Panc1 (cell line): ENCODE measurements around the gene CAVIN2. TPM values are rescaled to one million over a fixed set of nuclear protein-coding genes. Genes with fewer than 3 reads are reported as not detected.

ENCODE experiments used
- ATAC-seq: fragments of 200-7000 bp; cut with Tn5 transposase; 2 replicates; pipeline ENCODE4 v1.9.1; 2020; ENCODE audit warnings: mild to moderate bottlenecking, moderate library complexity
- BruUV-seq: library from RNA; stranded (reverse); fragments of 400-500 nt; replicated peaks from 2 replicates; lab custom pipeline; 2021; lab: Mats Ljungman, UMichigan
- CTCF ChIA-PET: fragments of 300-600 bp; sonication (Branson Sonifier 250); formaldehyde crosslinking; loops from one replicate; lab custom pipeline; 2022; ENCODE audit warnings: antibody characterized with exemption; lab: Charles Lee
- POLR2A ChIA-PET: fragments of 300-600 bp; sonication (Branson Sonifier 250); formaldehyde crosslinking; loops from one replicate; lab custom pipeline; 2022; ENCODE audit warnings: antibody characterized with exemption; lab: Charles Lee
- DNase-seq: peaks from one replicate; pipeline ENCODE4 v3.0.0-alpha.2; 2010; ENCODE audit warnings: low read depth, low spot score
- H3K27ac ChIP-seq: 2 replicates; pipeline ENCODE4 v1.5.1; 2011; ENCODE audit warnings: mild to moderate bottlenecking, low read length, inconsistent platforms
- H3K27me3 ChIP-seq: fragments of 200-500 bp; sonication (Bioruptor generic); 2 replicates; pipeline ENCODE4 v1.6.0; 2014; ENCODE audit warnings: low read length, inconsistent platforms; ENCODE audit not compliant: control insufficient read depth, insufficient read depth
- H3K36me3 ChIP-seq: fragments of 200-500 bp; sonication (Bioruptor generic); 2 replicates; pipeline ENCODE4 v1.5.1; 2014; ENCODE audit warnings: inconsistent platforms, mild to moderate bottlenecking, low read length, moderate library complexity; ENCODE audit not compliant: control insufficient read depth, insufficient read depth
- H3K4me1 ChIP-seq: 2 replicates; pipeline ENCODE4 v1.5.1; 2011; ENCODE audit warnings: inconsistent platforms, mild to moderate bottlenecking, low read length, moderate library complexity; ENCODE audit not compliant: control insufficient read depth, insufficient read depth
- H3K4me3 ChIP-seq, 2 experiments: 2 replicates each; pipeline ENCODE4 v1.5.1; 2011 to 2012; ENCODE audit warnings: low read depth in 2 of 2, low read length in 2 of 2, mild to moderate bottlenecking in 2 of 2, inconsistent platforms in 1 of 2, moderate library complexity in 1 of 2
- H3K9me3 ChIP-seq: fragments of 200-500 bp; sonication (Bioruptor generic); 2 replicates; pipeline ENCODE4 v1.5.1; 2014; ENCODE audit warnings: low read depth, mild to moderate bottlenecking, inconsistent platforms, low read length, moderate library complexity; ENCODE audit not compliant: control insufficient read depth, insufficient read depth
- POLR2AphosphoS5 ChIP-seq: IDR thresholded peaks from 2 replicates; pipeline ENCODE4 v1.6.1; 2012; ENCODE audit warnings: mild to moderate bottlenecking, low read depth, low read length, moderate library complexity
- REST ChIP-seq, 2 experiments: IDR thresholded peaks; 2 replicates each; pipeline ENCODE4 v1.6.1; 2011 to 2012; ENCODE audit warnings: low read depth in 2 of 2, control low read depth in 1 of 2, low read length in 1 of 2, mild to moderate bottlenecking in 1 of 2, moderate library complexity in 1 of 2; ENCODE audit not compliant: insufficient read depth in 1 of 2
- SIN3A ChIP-seq: IDR thresholded peaks from 2 replicates; pipeline ENCODE4 v1.6.1; 2012; ENCODE audit warnings: low read depth, mild to moderate bottlenecking, low read length, moderate library complexity, borderline replicate concordance; ENCODE audit not compliant: insufficient read depth
- TCF7L2 ChIP-seq: IDR thresholded peaks from 2 replicates; pipeline ENCODE4 v1.6.1; 2011; ENCODE audit warnings: mild to moderate bottlenecking, low read depth, low read length, inconsistent platforms
- in situ Hi-C: cut with HindIII; loops from 2 replicates; pipeline ENCODE4 v1.10.0; 2016; ENCODE audit warnings: low sequenced_read_pairs, low pct_unique_long_range_greater_than_20kb
- intact Hi-C: fragments of 100-400 bp; cut with micrococcal nuclease; formaldehyde crosslinking; loops from one replicate; pipeline ENCODE4 v1.10.0; 2022; ENCODE audit not compliant: unreplicated experiment
- total RNA-seq: library from RNA; stranded (reverse); gene quantifications from one replicate; pipeline ENCODE4 v1.2.1, GENCODE V29; 2021; ENCODE audit not compliant: unreplicated experiment
- TF ChIP-seq, protein P1 (sequence below): fragments of 450-650 bp; IDR thresholded peaks from 2 replicates; pipeline ENCODE4 v1.5.1; 2017; ENCODE audit warnings: mild to moderate bottlenecking

The CAVIN2 gene
- total RNA-seq, 1 experiment from 2014 or later, result 0.95 TPM

DNA sequence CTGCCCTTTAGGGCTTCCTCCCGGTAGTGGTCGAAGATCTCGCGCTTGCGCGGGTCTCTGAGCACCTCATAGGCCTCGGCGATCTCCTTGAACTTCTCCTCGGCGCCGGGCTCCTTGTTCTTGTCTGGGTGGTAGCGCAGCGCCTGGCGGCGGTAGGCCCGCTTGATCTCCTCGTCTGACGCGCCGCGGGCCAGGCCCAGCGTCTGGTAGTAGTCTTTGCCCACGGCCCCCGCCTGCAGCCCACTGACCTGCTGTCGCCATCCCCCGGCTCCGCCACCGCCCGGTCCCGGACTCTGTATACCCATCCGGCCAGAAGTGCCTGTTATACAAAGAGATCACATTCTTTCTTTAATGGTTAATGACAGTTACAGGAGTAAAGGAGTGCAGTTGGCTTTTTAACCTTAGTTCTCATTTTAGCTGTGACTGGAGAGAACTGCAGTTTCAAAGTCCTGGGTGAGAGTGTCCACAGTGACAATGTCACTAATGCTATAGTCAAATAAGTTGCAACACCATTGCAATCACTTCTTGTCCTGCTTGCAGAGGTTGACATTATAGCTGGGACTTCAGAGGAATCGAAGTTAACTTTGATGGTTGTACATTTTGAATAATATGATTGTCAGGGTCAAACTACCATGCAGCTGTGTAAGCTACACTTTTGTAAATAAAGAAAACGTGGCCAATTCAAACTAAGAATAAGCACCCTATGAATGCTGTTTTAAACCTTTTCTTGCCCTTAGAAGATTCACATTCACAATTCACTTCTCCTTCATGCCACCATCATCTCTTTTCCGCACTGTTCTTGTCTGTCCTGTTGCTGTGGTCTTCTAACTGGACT lies 35.3 kb upstream of the CAVIN2 start:
- ATAC-seq, result no peak
- ChIA-PET CTCF (no interaction called here), POLR2A (no interaction called here)
- no peak overlapping the region for H3K4me3 ChIP-seq
- BruUV-seq, result no TSS peak
- no peak for DNase-seq
- no peaks in the 10 kb centered on the region for H3K9me3 ChIP-seq
- TF ChIP-seq, protein P1, sequence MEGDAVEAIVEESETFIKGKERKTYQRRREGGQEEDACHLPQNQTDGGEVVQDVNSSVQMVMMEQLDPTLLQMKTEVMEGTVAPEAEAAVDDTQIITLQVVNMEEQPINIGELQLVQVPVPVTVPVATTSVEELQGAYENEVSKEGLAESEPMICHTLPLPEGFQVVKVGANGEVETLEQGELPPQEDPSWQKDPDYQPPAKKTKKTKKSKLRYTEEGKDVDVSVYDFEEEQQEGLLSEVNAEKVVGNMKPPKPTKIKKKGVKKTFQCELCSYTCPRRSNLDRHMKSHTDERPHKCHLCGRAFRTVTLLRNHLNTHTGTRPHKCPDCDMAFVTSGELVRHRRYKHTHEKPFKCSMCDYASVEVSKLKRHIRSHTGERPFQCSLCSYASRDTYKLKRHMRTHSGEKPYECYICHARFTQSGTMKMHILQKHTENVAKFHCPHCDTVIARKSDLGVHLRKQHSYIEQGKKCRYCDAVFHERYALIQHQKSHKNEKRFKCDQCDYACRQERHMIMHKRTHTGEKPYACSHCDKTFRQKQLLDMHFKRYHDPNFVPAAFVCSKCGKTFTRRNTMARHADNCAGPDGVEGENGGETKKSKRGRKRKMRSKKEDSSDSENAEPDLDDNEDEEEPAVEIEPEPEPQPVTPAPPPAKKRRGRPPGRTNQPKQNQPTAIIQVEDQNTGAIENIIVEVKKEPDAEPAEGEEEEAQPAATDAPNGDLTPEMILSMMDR, result no peak
- no peak for TF ChIP-seq REST (IDR thresholded peaks at IDR 0.05; ENCODE audit: insufficient read depth in 1 of 2, low read depth in 2 of 2, low read length in 1 of 2)
- no peak for TF ChIP-seq TCF7L2
- no peak for TF ChIP-seq POLR2AphosphoS5
- TF ChIP-seq SIN3A, result no peak
- in situ Hi-C loops (no loop called here), intact Hi-C loops (no loop called here)
- H3K27me3 ChIP-seq, result no peaks in the 10 kb centered on the region
- H3K27ac ChIP-seq, result no peak overlapping the region
- H3K36me3 ChIP-seq, result no peaks in the 10 kb centered on the region
- no peaks in the 10 kb centered on the region for H3K4me1 ChIP-seq

- ChIA-PET POLR2A (no interaction called here), CTCF (no interaction called here)
- ATAC-seq (no peak), DNase-seq (no peak)
- BruUV-seq, result no TSS peak
- Histone ChIP-seq H3K4me1 (no peaks in the 10 kb centered on the region), H3K27me3 (no peaks in the 10 kb centered on the region), H3K9me3 (no peaks in the 10 kb centered on the region), H3K36me3 (no peaks in the 10 kb centered on the region), H3K4me3 (no peak overlapping the region), H3K27ac (no peak overlapping the region)
- intact Hi-C loops, result no loop called here
- in situ Hi-C loops, result no loop called here
- TF ChIP-seq SIN3A (no peak), TCF7L2 (no peak), POLR2AphosphoS5 (no peak), REST (IDR thresholded peaks at IDR 0.05; ENCODE audit: insufficient read depth in 1 of 2, low read depth in 2 of 2, low read length in 1 of 2) (no peak)
- TF ChIP-seq, protein P1, result no peak
These were observed 31.8 kb upstream of the CAVIN2 start for GRCh38 chr2:191878548-191879279.
